Erythroblast (primary cell): Measurements from ENCODE around the gene MYO9B.
"Not testable (repeated sequence)": the region's sequence is repeated elsewhere in the genome, so short reads cannot be mapped to it uniquely, and the experiment has no call there.

Experiments used
- DNase-seq, 2 experiments: peaks; one replicate each; lab custom pipeline; 2025; lab: John Stamatoyannopoulos, UW
- GATA1 ChIP-seq: IDR thresholded peaks from 2 replicates; pipeline ENCODE4 v1.6.1; 2011; ENCODE audit warnings: low read depth, mild to moderate bottlenecking, control low read depth, low read length, moderate library complexity
- POLR2A ChIP-seq: IDR thresholded peaks from 2 replicates; pipeline ENCODE4 v1.6.1; 2011; ENCODE audit warnings: mild to moderate bottlenecking, low read length

Gene MYO9B

DNA sequence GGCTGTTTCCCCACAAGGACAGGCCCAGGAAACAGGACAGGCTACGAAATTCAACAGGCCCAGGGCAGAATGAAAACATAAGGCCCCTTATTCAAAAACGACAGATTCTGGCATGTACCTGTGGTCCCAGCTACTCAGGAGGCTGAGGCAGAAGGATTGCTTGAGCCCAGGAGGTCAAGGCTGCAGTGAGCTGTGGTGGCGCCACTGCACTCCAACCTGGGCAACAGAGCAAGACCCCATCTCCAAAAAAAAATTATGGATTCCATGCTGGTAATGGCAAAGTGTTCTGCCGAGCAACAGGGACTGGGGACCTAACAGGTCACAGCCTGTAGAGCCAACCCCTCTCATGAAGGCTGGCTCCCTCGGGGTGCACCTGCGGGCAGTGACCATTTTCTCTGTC lies 87.0 kb downstream of the MYO9B start:
- TF ChIP-seq POLR2A: no peak
- no peak for TF ChIP-seq GATA1
- no peak for DNase-seq

DNA sequence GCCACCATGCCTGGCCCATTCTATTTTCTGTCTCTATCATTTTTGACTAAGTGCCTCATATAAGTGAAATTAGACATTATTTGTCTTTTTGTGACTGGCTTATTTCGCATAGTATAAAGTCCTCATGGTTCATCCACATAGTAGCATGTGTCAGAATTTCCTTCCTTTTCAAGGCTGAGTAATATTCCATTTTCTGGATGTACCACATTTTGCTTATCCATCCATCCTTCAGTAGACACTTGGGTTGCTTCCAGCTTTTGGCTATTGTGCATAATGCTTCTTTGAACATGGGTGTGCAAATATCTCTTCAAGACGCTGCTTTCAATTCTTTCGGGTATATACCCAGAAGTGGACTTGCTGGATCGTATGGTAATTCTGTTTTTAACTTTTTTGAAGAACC lies 88.1 kb downstream of the MYO9B start:
- no peak for DNase-seq
- no peak for TF ChIP-seq POLR2A
- TF ChIP-seq GATA1: no peak

DNA sequence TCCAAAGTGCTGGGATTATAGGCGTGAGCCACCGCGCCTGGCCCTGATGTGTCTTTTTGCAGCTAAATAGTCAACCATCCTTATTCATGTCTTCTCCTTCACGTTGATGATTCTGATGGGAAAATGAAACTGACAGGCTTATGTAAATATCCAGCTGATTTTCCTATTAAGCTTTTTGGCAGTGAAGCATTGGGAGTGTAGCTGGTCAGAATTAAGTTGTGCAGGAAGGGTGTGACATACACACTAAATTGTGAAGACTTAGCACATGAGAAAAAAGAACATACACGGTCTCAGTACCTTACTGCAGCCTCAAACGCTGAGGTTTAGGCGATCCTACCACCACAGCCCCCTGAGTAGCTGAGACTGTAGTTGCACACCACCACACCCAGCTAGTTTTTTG lies 89.1 kb downstream of the MYO9B start:
- TF ChIP-seq GATA1: no peak
- no peak for TF ChIP-seq POLR2A
- DNase-seq: no peak

DNA sequence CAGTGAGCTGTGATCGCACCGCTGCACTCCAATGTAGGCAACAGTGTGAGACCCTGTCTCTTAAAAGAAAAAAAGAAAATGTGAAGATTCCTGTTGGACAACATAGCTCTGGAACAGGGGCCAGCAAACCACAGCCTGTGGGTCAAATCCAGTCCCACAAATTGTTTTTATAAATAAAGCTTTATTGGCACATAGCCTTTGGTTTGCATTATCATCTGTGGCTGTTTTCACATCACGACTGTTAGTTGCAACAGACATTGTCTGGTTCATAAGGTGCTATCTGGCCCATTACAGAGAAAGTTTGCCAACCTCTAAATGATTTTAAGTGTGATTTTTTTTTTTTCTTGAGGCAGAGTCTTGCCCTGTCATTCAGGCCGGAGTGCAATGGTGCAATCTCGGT lies 90.1 kb downstream of the MYO9B start:
- no peak for TF ChIP-seq GATA1
- TF ChIP-seq POLR2A: no peak
- DNase-seq: no peak

DNA sequence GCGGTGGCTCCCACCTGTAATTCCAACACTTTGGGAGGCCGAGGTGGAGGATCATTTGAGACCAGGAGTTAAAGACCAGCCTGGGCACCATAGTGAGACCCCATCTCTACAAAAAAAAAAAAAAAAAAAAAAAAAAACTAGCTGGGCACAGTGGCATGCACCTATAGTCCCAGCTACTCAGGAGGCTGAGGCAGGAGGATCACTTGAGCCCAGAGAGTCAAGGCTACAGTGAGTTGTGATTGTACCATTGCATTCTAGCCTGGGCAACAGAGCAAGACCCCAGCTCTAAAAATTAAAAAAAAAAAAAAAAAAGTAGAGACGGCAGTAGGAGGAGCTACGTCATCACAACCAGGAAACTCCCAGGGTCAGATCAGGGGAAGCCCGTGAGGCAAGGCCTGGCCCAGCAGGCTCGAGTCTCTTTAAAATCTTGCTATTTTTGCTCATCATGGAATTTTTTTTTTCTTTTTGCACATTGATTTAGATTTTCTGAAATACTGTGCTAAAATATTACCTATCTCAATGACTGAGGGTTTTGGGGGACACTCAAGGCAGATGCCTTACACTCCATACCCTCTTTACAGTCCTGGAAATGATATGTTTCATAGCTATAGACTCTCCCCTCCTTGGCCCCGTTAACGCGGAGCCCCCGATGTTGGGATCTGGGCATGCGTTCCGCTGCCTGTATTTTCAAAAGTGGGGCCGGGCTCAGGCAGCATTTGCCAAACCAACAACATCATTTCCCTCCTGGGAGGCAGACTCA lies 95.1 kb downstream of the MYO9B start:
- DNase-seq: no peak
- TF ChIP-seq GATA1: no peak
- TF ChIP-seq POLR2A: no peak

DNA sequence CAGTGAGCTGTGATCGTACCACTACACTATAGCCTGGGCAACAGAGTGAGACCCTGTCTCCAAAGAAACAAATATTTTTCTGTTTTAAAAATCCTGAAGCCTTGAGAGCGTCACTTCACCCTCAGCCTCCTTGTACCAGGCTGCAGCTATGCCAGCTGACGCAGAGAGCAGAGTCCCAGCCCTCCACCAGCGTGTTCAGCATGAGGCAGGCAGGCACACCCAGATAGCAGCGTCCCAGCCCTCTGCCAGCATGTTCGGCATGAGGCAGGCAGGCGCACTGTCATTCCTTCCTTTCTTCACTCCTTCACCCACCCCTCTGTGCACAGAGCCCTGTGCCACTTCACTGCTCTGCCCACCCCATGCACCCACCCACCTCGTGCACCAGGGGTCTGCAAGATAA lies 96.3 kb downstream of the MYO9B start:
- no peak for DNase-seq
- no peak for TF ChIP-seq GATA1
- TF ChIP-seq POLR2A: no peak

DNA sequence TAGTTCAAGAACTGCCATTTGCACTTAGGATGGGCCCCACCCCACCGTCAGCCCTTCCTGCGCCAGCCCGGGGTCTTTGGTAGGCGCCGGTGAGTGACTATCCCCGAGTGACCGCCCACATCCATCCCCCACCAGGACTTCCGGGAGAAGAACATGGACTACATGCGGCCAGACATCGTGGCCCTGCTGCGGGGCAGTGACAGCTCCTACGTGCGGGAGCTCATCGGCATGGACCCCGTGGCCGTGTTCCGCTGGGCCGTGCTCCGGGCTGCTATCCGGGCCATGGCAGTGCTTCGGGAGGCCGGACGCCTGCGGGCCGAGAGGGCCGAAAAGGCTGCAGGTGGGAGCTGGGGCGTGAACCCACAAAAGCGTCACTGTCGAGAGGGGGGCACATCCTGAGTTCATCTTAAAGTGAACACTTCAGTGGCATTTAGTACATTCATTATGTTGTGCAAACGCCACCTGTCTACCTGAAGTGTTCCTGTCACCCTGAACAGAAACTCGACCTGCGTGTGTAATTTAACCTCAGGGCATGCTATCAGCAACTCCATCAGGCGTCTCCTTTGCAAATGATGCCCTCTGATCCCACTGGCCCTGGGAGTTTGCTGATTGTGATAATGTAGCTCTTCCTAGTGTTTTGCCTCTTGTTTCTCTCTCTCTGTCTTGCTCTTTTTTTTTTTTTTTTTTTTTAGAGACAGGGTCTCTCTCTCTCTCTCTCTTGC lies 97.2 kb downstream of the MYO9B start:
- TF ChIP-seq POLR2A: no peak
- TF ChIP-seq GATA1: no peak
- no peak for DNase-seq

DNA sequence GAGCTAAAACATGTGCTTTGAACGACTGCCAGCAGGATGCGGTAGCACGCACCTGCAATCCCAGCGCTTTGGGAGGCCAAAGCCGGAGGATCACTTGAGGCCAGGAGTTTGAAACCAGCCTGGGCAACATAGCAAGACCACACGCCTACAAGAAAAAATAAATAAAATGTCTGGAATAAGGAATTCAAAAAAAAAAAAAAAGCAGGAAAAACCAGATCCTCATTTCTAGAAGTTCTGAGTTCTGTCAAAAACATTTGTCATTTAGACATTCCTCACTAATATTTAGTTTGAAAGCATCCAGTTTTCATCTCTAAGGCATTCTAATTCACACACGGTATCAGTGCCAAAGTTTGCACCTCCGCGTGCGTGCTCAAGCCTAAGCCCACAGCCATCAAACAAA lies 102.7 kb downstream of the MYO9B start:
- TF ChIP-seq POLR2A (no peak), GATA1 (no peak)
- DNase-seq: no peak

DNA sequence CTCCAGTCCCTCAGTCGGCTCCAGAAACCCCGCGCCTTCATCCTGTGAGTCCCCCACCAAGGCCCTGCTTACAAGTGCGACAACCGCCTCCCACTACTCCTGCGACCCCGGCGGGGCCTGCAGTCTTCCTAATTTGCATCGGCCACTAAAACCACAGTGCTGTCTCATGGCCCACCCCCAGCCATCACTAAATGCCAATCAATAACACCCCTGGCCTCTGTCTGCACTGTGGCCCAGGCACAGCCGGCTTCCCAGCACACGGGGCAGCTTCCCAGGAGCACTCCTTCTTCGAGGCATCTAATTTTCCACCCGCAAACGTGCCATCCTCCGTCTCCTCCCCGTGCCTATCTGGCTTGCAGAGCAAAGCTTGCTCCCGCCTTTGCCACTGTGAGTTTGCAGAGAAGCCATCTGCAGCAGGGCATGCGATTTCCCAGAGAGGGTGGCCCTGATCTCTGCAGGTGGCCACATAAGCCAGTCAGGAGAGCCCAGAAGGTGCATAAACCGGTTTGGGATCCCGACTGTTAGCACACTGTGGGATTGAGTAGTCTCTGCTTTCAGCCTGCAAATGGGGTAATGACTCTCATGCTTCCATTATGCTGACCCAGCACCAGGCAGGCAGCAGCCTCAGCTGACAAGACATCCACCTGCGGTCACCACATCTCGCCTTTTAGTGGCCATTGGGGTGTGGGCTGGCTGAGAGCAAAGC lies 105.6 kb downstream of the MYO9B start:
- TF ChIP-seq POLR2A (no peak), GATA1 (no peak)
- DNase-seq: no peak

DNA sequence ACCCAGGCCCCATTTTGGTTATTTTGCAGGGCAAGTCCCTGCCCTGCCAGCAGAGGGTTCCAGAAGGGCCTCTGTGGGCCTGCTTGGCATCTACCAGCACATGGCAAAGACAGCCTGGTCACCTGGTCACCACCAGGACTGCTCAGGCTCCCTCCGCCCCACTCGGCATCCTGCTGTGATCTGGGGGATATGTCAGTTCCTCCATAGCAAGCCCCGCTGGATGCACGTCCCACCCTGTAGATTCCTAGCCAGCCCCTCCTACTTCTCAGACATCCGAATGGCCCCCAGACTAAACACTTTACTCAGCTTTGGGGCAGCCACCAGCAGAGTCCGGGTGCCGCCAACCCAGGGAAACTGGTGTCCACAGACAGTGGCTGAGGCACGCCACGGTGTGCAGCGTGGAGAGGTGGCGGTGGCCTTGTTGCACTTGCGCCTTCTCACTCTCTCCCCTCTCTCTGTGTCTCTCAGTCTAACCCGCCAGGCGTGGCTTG lies 107.7 kb downstream of the MYO9B start:
- TF ChIP-seq GATA1 (no peak), POLR2A (no peak)
- no peak for DNase-seq

DNA sequence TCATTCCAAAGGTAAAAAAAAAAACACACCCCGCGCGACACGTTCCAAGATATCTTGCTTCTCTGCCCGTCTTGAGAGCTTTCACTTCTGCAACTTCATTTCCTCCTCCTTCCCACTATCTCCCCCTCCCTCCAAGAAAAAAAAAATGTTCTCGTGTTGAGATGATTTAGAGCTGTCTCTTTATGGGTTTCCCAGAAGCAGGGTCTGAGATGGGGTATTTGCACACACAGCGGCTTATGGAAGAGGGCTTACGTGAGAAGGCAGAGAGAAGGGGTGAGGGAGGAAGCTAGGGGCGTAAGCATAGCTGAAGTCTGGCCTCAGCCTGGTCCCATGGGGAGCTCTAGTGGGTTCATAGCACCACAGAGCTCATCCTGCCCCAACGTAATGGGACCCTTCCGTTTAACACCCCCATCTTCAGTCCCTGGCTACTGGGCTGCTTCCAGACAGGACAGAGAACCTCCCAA lies 108.3 kb downstream of the MYO9B start:
- TF ChIP-seq POLR2A (no peak), GATA1 (no peak)
- DNase-seq: no peak

DNA sequence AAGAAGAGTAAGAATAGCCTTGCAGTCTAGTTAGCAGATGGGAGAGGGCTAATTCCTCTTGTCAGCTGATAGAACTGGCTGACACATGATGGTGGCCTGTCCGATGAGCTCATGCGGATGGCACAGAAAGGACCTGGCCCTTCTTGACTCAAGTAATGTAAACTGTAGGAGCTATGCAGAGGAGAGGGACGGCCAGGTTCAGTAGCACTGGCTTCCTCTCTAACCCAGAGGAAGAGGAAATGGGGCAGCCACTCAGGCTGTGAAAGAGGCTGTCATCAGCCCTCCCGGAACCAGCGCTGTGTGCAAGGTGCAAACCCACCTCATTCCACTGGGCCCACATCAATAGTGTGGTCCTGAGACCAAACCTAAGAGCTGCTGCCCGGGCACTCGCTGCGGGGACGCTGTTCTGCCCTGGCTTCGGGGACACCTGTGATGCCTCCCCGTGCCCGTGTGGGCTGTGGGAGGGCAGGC lies 108.8 kb downstream of the MYO9B start:
- DNase-seq: no peak

DNA sequence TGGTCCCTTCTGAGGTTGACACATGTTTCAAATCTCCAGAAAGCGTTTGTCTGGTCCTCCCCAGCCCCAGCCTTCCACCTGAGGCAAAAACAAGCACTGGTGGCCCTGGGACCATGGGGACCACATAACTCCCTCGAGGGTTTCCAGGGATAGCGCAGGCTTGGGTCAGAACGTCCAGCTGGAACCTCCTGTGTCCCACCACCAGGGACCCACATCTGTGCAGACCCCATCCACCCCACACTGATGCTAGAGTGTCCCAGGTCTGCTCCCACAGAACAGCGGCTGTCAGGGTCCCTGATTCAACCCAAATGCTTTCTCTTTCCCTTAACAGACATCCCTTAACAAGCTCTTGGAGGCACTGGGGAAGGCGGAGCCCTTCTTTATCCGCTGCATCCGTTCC lies 110.0 kb downstream of the MYO9B start:
- DNase-seq: no peak
- no peak for TF ChIP-seq POLR2A
- TF ChIP-seq GATA1: no peak

More for the DNA sequence above, 108.8 kb downstream of the MYO9B start:
- TF ChIP-seq GATA1 (no peak), POLR2A (no peak)

DNA sequence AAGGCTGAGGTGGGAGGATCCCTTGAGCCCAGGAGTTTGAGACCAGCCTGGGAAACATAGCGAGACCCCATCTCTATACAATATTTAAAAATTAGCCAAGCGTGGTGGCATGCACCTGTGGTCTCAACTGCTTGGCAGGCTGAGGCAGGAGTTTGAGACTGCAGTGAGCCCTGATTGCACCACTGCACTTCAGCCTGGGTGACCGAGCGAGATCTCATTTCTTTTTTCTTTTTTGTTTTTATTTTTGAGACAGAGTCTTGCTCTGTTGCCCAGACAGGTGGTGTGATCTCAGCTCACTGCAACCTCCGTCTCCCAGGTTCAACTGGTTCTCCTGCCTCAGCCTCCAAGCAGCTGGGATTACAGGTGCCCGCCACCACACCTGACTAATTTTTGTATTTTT lies 116.2 kb downstream of the MYO9B start:
- DNase-seq: not testable (repeated sequence)

DNA sequence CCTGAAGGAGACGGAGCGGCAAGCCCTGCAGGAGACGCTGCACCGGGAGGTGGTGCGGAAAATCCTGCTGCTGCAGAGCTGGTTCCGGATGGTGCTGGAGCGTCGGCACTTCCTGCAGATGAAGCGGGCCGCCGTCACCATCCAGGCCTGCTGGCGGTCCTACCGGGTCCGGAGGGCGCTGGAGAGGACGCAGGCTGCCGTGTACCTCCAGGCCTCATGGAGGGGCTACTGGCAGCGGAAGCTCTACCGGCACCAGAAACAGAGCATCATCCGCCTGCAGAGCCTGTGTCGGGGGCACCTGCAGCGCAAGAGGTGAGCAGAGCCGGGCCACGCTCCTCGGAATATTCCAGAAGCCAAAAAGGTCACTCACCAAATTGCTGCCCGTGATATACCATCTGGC lies 117.2 kb downstream of the MYO9B start:
- TF ChIP-seq GATA1 (no peak), POLR2A (no peak)
- no peak for DNase-seq
